Liver (tissue), 2 donors: ENCODE measurements around the gene ZNF710.

Experiments used
- CTCF ChIP-seq: fragments of 150-350 bp; IDR thresholded peaks from 2 replicates; pipeline ENCODE4 v1.5.1; 2017; ENCODE audit warnings: improper control_type of control experiment, low read depth, low read length; ENCODE audit not compliant: missing input control
- REST ChIP-seq: IDR thresholded peaks from 2 replicates; pipeline ENCODE4 v1.6.1; 2016; ENCODE audit warnings: antibody characterized with exemption, mild to moderate bottlenecking
- donor health status: healthy.

GRCh38 chr15:89998923-89999675 lies 2.0 kb upstream of the ZNF710 start:
- TF ChIP-seq CTCF (no peak), REST (no peak)
